ENCODE results near the gene MSRB3. TPM values are rescaled to one million over a fixed set of nuclear protein-coding genes. Genes with fewer than 3 reads are reported as not detected.

MSRB3 gene
- total and polyA plus RNA-seq, 2 experiments from 2014 or later, result 0.95 to 1.7 TPM

- TF ChIP-seq ZNF331 (CRISPR knock-in tag; IDR thresholded peaks at IDR 0.05; ENCODE audit: low read depth) (no peak), REST (IDR thresholded peaks at IDR 0.05; ENCODE audit: unreplicated experiment) (no peak), ZNF114 (CRISPR knock-in tag; IDR thresholded peaks at IDR 0.05) (no peak), POLR2AphosphoS5 (IDR thresholded peaks at IDR 0.05; ENCODE audit: low read depth) (no peak), CREB1 (CRISPR knock-in tag; IDR thresholded peaks at IDR 0.05; ENCODE audit: low read depth) (no peak), CTCF (conservative IDR thresholded peaks at IDR 0.05; ENCODE audit: low read depth in 2 of 2) (no peak), EZH2 (IDR thresholded peaks at IDR 0.05; ENCODE audit: low read depth, unreplicated experiment) (no peak)
Measured at GRCh38 chr12:65500091-65500900, 221.8 kb downstream of the MSRB3 start (continued).

GRCh38 chr12:65501093-65501621, 222.7 kb downstream of the MSRB3 start:
- Histone ChIP-seq H3K4me1 (ENCODE audit: insufficient read depth) (no peaks in the 10 kb centered on the region), H3K9me2 (ENCODE audit: insufficient read depth) (peaks cover 3% of the 10 kb centered on the region; the same call in 1 of the 2 replicates), H3K36me3 (ENCODE audit: insufficient read depth) (no peaks in the 10 kb centered on the region), H2AFZ (0 out of 2 replicates have a peak overlapping the region, but pooled peaks have one; percentile 66), H3K4me2 (no peak overlapping the region), H3K79me2 (replicated peaks; ENCODE audit: insufficient read depth) (no peaks in the 10 kb centered on the region), H3K4me3 (no peak overlapping the region), H3F3A (replicated peaks; ENCODE audit: low read depth) (no peaks in the 10 kb centered on the region), H4K20me1 (replicated peaks; ENCODE audit: insufficient read depth) (no peaks in the 10 kb centered on the region), H3K27me3 (ENCODE audit: insufficient read depth) (no peaks in the 10 kb centered on the region), H3K27ac (ENCODE audit: low read depth) (no peak overlapping the region)
- no peak for DNase-seq (ENCODE audit: low spot score)
- Mint-ChIP-seq H3K36me3 (ENCODE audit: low read depth) (no peaks in the 10 kb centered on the region), H3K27me3 (ENCODE audit: insufficient read depth, low read depth, poor library complexity) (peaks cover 2% of the 10 kb centered on the region), H3K4me3 (no peak overlapping the region), H3K27ac (no peak overlapping the region), H3K4me1 (0 out of 3 replicates have a peak, but pooled peaks cover 3% of the 10 kb centered on the region), H3K9me3 (no peaks in the 10 kb centered on the region)
- no peak for ATAC-seq
- no peak for TF ChIP-seq ZNF331 (CRISPR knock-in tag; IDR thresholded peaks at IDR 0.05; ENCODE audit: low read depth)
- no peak for TF ChIP-seq ETS1 (IDR thresholded peaks at IDR 0.05)
- TF ChIP-seq EZH2phosphoT487 (IDR thresholded peaks at IDR 0.05; ENCODE audit: unreplicated experiment), result no peak
- no peak for TF ChIP-seq STAT1 (IDR thresholded peaks at IDR 0.05; ENCODE audit: unreplicated experiment)
- TF ChIP-seq ZNF114 (CRISPR knock-in tag; IDR thresholded peaks at IDR 0.05), result no peak
- TF ChIP-seq POLR2AphosphoS5 (IDR thresholded peaks at IDR 0.05; ENCODE audit: low read depth), result no peak
- no peak for TF ChIP-seq NANOG (IDR thresholded peaks at IDR 0.05; ENCODE audit: borderline replicate concordance)
- TF ChIP-seq CREB1 (CRISPR knock-in tag; IDR thresholded peaks at IDR 0.05; ENCODE audit: low read depth), result no peak
- TF ChIP-seq EZH2 (IDR thresholded peaks at IDR 0.05; ENCODE audit: low read depth, unreplicated experiment), result no peak
- TF ChIP-seq JUNB (IDR thresholded peaks at IDR 0.05; ENCODE audit: unreplicated experiment), result no peak
- no peak for TF ChIP-seq CTCF (conservative IDR thresholded peaks at IDR 0.05; ENCODE audit: low read depth in 2 of 2)
- TF ChIP-seq REST (IDR thresholded peaks at IDR 0.05; ENCODE audit: unreplicated experiment), result no peak
